NCI-H774 (cell line): Measurements from ENCODE around the gene ANKRD13C.

Experiments used
- DNase-seq: peaks from one replicate; lab custom pipeline; 2025; lab: John Stamatoyannopoulos, UW

Gene ANKRD13C

DNA sequence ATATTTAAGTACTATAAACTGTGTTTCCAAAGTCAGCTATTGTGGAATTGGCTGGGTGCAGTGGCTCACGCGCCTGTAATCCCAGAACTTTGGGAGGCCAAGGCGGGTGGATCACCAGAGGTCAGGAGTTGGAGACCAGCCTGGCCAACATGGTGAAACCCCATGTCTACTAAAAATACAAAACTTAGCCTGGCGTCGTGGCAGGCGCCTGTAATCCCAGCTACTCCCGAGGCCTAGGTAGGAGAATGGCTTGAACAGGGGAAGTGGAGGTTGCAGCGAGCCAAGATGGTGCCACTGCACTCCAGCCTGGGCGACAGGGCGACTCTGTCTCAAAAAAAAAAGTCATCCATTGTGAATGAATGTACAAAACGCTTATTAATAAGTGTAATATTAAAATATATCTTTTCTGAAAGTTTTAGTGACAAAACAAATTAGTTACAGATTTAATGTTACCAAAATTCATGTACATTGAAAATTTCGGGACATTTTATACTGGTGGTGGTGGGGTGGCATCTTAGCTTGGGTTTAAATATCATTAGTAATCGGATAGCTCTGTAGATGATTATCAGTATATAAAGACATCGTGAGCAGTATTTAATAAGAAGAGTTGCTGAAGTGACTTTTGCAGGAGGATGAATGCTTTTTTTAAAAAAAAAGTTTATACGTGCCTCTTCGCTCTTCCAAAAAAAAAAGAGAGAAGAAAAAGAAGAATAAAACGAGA, 133.8 kb downstream of the ANKRD13C start:
- no peak for DNase-seq

DNA sequence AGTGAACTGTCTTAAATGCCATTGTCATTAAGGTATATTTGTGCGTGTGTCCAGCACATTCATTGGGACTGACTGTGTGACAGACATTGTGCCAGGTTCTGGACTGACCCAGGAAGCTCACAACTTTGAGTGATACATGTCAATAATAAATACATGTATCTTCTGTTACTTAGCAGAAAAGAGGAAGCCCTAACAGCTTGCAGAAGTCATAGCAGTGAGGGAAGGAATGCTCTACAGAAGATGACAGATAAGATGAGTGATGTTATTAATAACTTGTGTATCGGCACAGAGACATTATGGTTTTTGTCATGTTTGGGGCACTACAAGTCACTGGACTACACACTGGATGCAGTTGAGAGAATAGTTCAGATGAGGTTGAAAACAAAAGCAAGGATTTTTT, 134.5 kb downstream of the ANKRD13C start:
- no peak for DNase-seq

DNA sequence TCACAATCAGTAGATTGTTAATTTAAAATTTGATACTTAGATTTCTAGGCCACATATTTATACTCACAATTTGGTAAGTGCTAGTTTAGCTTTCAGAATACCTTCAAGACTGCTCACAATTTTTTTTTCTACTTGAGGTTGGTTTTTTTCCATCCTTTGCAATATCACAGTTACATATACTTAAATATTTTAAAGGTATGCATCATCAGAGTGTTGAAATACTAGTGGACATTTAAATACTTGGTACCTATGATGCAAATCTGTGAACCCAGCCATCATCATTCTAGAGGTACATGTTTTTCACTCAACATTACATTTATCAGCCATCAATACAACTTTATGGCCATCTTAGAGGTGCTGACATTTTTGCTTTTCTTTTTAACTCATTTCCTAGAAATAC, 143.0 kb downstream of the ANKRD13C start:
- DNase-seq, result no peak

DNA sequence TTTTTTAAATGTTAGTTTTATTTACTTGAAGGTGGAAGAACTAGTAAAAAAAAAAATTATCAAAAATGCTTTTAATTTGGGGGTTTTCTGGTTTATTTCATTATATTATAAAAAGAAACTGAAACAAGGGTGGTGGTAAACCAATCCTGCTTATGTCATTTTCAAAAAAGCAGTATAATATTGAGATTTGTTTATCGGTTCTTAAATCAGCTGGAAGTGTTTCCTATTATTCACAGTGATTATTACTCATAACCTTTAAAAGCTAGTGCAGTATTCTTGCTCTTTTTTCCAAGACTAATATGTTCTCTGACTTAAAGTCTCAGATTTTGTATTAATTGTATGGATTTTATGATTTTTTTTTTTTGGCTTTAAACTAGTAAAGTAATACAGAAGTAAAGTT, 143.7 kb downstream of the ANKRD13C start:
- no peak for DNase-seq
